Measurements from ENCODE around the gene MT1A.

Gene MT1A

DNA sequence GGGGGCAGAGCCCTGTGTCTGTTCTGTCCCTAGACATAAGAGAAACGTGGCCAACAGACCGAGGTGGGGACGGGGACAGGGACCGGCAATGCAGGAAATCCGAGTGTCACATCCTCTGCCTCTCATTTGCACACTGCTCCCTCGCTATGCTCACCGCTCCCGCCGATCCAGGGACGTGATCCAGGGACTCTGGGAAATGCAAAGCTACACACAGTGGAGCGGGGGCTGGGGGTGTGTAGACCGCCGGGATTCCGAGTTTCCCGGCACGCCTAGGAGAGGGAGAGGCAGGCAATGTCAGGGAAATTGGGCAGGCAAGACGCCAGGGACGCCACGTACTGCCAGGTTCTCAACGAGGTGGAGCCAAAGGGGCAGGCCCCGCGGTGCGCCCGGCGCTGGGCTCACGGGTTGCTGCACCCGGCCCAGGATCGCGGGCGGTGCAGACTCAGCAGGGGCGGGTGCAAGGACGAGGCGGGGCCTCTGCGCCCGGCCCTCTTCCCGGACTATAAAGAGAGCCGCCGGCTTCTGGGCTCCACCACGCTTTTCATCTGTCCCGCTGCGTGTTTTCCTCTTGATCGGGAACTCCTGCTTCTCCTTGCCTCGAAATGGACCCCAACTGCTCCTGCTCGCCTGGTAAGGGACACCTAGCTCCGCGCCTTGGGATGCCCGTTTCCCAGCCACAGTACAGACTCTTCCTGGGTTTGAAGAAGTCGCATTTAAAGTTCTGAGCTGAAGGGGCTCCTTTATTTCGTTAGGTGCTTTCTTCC, 43.7 kb downstream of the MT1A start, which contains the start of gene MT1X:
TSS of gene MT1X (plus strand) at position 532 of the 764 bp plus-strand sequence. CDS start at position 603, 71 bp downstream.
- peak; percentile 92 for DNase-seq

DNA sequence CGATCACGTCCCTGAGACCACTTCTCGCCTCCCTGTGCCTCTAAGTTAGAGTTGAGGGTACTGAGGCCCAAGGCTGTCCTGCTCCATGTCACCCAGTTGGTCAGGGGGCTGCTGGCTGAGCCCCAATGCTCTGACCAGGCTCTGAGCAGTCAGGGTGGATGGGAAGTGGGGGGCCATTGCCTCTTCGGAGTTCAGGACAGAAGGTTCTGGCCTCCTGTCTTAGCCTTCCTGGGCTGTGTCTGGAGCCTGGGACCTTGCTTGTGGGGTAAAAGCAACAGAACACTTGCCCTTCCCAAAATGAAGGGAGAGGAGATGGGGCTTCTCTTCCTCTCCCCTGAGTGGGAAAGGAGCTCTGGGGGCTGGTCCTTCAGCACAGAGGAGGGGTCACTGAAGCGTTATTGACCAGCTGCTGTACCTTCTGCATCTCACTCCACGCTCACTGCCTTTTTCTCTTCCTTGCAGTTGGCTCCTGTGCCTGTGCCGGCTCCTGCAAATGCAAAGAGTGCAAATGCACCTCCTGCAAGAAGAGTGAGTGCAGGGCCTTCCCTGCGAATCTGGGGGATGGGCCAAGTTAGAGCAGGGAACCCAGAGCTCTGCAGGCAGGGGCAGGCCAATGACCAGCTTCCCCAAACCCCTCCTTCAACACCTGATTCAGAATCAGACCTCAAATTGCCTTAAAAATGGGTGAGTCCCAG, 44.4 kb downstream of the MT1A start:
- DNase-seq: no peak

DNA sequence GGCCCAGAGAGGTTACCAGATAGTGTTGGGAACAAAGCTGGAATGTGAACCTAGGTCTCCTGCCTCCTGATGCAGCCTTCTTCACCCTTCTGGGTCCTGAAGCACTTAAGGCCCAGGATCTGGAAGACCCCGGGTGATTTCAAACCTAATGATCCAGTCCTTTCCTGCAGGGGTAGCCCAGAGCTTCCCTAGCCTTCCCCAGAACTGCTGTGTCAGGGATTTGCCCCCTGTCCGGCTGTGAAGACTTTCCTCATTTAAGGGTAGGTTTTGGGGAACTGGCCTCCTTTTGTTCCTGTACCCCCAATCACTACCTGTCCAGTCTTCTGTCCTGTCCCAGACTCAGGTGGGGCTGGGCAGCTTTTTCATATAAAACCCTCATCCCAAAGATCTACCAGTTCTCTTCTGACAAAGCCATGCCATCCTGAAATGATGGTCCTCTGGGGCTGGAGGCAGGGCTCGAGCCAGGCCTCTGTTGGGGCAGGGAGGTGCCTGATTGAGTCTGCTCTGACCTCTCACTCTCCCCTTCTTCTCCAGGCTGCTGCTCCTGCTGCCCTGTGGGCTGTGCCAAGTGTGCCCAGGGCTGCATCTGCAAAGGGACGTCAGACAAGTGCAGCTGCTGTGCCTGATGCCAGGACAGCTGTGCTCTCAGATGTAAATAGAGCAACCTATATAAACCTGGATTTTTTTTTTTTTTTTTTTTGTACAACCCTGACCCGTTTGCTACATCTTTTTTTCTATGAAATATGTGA, 45.1 kb downstream of the MT1A start:
- no peak for DNase-seq

DNA sequence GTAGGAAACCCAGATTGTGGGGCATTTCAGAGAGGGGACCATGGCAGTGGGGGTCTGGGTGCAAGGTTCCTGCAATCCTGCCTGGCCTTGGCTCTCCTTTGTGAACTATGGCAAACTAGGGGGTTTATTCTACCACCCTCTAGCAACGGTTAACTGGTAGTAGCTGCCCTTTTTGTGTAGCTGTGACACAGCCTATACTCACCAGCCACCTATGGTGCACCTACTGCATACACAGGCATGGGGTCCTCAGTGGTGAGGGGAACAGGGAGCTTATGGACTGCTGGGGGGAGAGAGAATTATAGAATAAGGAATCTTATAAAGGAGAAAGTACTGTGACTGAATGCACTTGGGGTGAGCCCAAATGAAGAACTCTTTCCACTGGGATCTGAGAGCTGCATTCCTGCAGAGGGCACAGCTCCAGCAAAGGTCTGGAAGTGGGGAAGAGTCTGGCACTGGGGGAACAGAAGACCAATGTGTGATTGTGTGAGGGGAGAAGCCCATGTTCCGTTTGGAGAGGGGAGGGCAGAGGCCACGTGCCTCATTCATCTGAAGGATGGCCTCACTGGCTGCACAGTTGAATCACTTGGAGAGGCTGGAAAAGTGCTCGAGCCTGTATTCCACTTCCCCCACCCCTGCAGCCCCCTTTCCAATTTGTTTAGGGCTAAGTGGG, 45.9 kb downstream of the MT1A start:
- DNase-seq: no peak

DNA sequence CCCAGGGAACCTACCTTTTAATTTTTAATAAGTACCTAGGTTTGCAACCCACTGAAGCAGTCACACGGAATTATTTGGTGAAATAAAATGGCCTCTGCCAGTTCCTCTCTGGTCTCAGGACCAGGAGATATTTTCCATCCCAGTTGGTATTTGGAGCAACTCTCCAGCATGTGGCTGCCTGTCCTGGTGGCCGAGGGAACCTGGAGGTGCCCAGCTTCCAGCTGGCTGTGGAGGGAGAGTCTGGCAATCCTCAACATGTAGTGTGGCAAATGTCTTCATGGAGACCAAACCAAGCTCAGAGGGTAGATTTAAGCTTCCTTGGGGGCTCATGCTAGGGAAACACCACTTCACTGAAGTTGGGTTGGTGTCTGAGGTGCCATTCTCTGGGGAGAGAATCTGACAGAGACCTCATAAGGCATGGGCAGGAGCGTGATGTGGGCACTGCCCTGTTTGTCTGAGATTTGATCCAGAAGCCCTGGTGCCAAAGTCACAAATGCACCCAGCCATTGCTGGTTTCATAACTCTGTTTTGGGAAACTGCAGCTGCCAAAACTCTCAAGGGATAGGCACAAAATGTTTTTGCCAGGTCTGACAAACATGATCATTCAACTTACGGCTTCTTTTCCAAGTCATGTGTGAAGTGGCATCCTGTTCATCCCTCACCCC, 46.6 kb downstream of the MT1A start:
- no peak for DNase-seq

DNA sequence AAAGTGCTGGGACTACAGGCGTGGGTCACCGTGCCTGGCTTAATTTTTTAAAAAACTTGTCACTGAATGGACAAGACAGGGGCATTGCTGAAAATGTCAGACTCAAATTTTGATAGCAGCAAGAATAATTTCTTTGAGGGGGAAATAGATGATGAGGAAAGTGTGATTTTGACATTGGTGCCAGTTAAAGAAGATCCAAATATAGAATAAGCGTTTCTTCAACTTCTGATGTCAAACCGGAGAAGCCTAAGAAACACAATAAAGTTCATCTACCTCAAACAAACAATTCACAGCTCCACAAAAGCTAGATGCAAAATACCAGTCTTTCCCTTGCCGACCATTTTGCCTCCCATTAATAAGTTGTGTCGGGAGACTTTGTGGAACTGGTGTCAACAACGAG, 48.3 kb downstream of the MT1A start:
- no peak for DNase-seq

DNA sequence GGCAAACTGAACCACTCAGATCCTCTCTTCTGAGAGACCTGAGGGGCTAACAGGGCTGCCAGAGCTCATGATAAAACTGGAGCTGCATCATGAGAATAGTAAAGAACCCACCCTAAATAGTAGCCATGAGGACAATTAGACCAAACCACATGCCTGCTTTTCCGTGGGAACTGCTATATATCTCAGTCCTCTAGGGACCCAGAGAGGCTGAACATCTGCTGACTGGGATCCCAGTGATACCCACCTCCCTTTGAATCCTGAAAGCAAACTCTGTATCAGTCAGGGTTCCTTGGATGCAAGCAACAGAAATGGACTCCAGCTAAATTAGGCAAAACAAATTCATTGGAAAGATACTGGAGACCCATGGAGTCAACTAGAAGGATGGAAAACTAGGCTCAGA, 50.3 kb downstream of the MT1A start:
- no peak for DNase-seq

DNA sequence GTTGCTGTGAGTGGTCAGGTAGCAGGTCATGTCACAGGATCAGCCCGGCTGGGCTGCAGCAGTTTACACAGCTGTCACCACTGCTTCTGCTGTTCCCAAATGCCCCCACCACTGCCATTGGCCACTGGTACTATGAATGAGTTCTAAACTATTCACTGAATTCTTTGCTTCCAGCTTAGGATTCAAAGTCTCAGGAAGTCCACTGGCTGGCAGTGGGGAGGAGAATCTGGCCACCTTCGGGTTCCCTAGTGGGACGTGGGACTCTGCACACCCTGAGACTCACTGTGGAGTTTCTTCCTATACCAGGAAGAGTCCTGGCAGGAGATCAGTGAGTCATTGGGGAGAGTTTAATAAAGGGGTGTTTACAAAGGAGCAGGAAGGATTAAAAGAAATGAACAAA, 50.7 kb downstream of the MT1A start:
- no peak for DNase-seq

All from femur (tissue), 1 donor.